Central memory CD8-positive, alpha-beta T cell (primary cell): ENCODE measurements around the gene SLC25A43.
"Not testable (repeated sequence)": the region's sequence is repeated elsewhere in the genome, so short reads cannot be mapped to it uniquely, and the experiment has no call there.

Source experiments
- ATAC-seq: fragments of 150-1000 bp; cut with Tn5 transposase; replicated peaks from 2 replicates; pipeline ENCODE4 v1.10.0; 2022; ENCODE audit warnings: mild to moderate bottlenecking, moderate FRiP score, moderate number of reproducible peaks; ENCODE audit not compliant: poor library complexity, severe bottlenecking; ENCODE audit errors: extremely low read depth
- DNase-seq, 2 donors: peaks; one replicate each; pipeline ENCODE4 v3.0.0; 2021; ENCODE audit warnings: low spot score in 2 of 2
- H3K27ac Mint-ChIP-seq: one replicate; pipeline ENCODE4 v1.8.0; 2022; ENCODE audit warnings: low read depth, mild to moderate bottlenecking, moderate library complexity, mixed read lengths
- H3K27me3 Mint-ChIP-seq: one replicate; pipeline ENCODE4 v1.8.0; 2022; ENCODE audit warnings: mixed read lengths
- H3K36me3 Mint-ChIP-seq: one replicate; pipeline ENCODE4 v1.8.0; 2022; ENCODE audit warnings: mild to moderate bottlenecking, moderate library complexity, mixed read lengths; ENCODE audit not compliant: insufficient read depth
- H3K4me1 Mint-ChIP-seq: one replicate; pipeline ENCODE4 v1.8.0; 2022; ENCODE audit warnings: mixed read lengths
- H3K4me3 Mint-ChIP-seq: one replicate; pipeline ENCODE4 v1.8.0; 2022; ENCODE audit warnings: mild to moderate bottlenecking, moderate library complexity, mixed read lengths
- H3K9me3 Mint-ChIP-seq: one replicate; pipeline ENCODE4 v1.8.0; 2022; ENCODE audit warnings: mixed read lengths

The SLC25A43 gene

DNA sequence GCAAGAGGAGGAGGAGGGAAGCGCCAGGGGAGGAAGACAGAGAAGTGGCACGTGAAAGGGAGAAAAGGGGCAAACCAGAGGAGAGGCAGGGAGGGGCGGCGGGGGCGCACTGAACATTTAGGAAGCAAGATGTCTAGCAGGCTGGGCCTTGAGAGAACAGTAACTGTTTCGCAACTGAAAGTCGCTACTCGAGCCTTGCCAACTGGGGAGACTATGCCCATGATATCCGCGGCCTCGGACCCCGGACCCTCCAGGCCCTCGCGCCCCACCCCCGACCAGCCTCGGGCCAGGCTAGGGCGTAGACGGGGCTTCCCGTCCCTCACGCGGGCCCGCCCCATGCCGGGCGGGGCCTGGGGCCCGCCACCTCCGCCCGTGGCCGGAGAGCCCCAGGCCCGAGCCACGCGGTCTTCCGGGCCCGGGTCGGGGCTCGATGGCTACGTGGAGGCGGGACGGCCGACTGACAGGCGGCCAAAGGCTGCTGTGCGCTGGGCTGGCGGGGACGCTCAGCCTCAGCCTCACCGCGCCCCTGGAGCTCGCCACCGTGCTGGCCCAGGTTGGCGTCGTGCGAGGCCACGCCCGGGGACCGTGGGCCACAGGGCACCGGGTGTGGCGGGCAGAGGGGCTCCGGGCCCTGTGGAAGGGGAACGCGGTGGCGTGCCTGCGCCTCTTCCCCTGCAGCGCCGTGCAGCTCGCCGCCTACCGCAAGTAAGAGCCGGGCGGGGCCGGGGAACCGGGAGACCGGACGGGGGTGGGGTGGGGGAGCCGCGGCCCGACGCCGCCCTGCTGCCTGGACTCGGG is at the start of gene SLC25A43:
SLC25A43 (plus strand) TSS at position 363 of the 798 bp plus-strand sequence; CDS start at position 431, 68 bp downstream.
- Mint-ChIP-seq H3K27me3 (no peaks in the 10 kb centered on the region), H3K9me3 (no peaks in the 10 kb centered on the region)

DNA sequence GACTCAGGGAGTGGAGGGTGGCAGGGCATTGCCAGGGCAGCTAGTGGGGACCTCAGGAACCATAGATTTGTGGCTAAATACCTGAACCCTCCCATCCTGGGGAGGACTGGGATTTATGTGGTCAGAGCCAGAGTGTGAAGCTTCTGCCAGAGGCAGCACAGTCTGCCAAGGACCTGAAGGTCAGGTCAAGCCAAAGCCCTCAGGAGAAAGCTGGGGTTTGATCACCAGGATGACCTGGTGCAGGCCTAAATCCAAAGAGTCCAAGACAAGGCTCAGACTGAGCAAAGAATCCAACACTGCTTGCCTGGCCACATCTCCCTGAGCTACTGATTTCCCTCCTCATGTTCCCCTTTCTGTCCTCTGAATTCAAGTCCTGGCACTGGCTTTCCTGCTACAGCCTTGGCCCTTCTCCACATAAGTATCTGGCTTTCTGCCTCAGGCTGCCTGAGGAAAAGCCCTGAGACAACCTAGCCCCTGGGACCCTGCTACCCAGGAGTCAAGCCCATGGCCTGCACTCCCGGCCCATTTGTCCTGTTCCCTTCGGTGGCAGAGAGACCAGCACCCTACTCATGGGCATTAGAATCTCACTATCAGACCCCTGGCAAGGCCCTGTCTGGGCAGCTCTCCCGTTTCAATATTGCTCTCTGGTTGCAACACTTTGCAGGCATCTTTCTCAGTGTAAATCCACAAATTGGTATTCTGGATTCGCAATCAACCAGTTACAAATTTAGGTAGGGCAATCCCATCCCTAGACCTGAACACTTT is 39.3 kb upstream of the SLC25A43 start:
- H3K27me3 Mint-ChIP-seq: no peaks in the 10 kb centered on the region
- no peak overlapping the region for H3K4me3 Mint-ChIP-seq
- no peaks in the 10 kb centered on the region for H3K4me1 Mint-ChIP-seq
- ATAC-seq (no peak), DNase-seq (no peak)
- no peak overlapping the region for H3K27ac Mint-ChIP-seq
- H3K36me3 Mint-ChIP-seq: no peaks in the 10 kb centered on the region
- H3K9me3 Mint-ChIP-seq: no peaks in the 10 kb centered on the region

More for the DNA sequence above, at the start of gene SLC25A43:
- no peak for DNase-seq
- H3K27ac Mint-ChIP-seq: peak within 1 kb of the TSS; percentile 84
- peak; percentile 69 for ATAC-seq
- peak within 1 kb of the TSS; percentile 87 for H3K4me3 Mint-ChIP-seq
- H3K4me1 Mint-ChIP-seq: peaks cover 14% of the 10 kb centered on the region
- H3K36me3 Mint-ChIP-seq: peaks cover 4% of the 10 kb centered on the region

DNA sequence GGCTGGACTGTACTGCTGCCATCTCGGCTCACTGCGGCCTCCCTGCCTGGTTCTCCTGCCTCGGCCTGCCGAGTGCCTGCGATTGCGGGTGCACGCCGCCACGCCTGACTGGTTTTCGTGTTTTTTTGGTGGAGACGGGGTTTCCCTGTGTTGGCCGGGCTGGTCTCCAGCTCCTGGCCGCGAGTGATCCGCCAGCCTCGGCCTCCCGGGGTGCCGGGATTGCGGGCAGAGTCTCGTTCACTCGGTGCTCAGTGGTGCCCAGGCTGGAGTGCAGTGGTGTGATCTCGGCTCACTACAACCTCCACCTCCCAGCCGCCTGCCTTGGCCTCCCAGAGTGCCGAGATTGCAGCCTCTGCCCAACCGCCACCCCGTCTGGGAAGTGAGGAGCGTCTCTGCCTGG is 37.7 kb upstream of the SLC25A43 start:
- H3K4me3 Mint-ChIP-seq, H3K9me3 Mint-ChIP-seq, H3K27me3 Mint-ChIP-seq, H3K27ac Mint-ChIP-seq, ATAC-seq, H3K4me1 Mint-ChIP-seq, DNase-seq, H3K36me3 Mint-ChIP-seq: not testable (repeated sequence)

DNA sequence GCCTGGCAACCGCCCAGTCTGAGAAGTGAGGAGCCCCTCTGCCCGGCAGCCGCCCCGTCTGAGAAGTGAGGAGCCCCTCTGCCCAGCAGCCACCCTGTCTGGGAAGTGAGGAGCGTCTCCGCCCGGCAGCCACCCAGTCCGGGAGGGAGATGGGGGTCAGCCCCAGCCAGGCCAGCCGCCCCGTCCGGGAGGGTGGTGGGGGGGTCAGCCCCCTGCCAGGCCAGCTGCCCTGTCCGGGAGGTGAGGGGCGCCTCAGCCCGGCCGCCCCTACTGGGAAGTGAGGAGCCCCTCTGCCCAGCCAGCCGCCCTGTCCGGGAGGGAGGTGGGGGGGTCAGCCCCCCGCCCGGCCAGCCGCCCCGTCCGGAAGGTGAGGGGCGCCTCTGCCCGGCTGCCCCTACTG is 37.1 kb upstream of the SLC25A43 start:
- not testable (repeated sequence) for H3K4me1 Mint-ChIP-seq, ATAC-seq, H3K9me3 Mint-ChIP-seq, H3K27ac Mint-ChIP-seq, H3K27me3 Mint-ChIP-seq, H3K36me3 Mint-ChIP-seq, H3K4me3 Mint-ChIP-seq, DNase-seq

DNA sequence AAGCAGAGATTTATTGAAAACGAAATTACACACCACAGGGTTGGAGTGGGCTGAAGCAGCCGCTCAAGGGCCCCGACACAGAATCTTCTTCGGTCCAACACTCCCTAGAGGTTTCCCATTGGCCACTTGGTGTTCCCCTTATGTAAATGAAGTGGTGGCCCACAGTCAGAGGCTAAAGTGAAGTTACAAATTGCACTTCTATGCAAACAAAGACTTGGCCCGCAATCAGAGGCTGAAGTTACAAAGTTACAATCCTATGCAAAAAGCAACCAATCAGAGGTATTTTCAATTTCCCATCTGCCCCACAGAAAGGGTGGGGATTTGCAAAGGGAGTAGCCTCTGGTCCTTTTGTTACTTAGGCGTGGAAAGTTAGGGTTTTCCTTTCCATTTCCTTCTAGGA is 35.7 kb upstream of the SLC25A43 start:
- Mint-ChIP-seq H3K4me3 (no peak overlapping the region), H3K27me3 (no peaks in the 10 kb centered on the region), H3K36me3 (no peaks in the 10 kb centered on the region), H3K4me1 (no peaks in the 10 kb centered on the region), H3K27ac (no peak overlapping the region), H3K9me3 (no peaks in the 10 kb centered on the region)
- ATAC-seq (no peak), DNase-seq (no peak)

DNA sequence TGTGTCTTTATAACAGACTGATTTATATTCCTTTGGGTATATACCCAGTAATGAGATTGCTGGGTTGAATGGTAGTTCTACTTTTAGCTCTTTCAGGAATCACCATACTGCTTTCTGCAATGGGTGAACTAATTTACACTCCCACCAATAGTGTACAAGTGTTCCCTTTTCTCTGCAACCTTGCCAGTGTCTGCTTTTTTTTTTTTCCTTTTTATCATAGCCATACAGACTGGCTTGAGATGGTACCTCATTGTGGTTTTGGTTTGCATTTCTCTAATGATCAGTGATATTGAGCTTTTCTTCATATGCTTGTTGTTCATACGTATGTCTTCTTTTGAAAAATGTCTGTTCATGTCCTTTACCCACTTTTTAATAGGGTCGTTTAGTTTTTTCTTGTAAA is 27.3 kb upstream of the SLC25A43 start:
- H3K27me3 Mint-ChIP-seq: peaks cover 24% of the 10 kb centered on the region
- not testable (repeated sequence) for H3K4me3 Mint-ChIP-seq, H3K36me3 Mint-ChIP-seq, H3K9me3 Mint-ChIP-seq, DNase-seq, ATAC-seq, H3K4me1 Mint-ChIP-seq, H3K27ac Mint-ChIP-seq

DNA sequence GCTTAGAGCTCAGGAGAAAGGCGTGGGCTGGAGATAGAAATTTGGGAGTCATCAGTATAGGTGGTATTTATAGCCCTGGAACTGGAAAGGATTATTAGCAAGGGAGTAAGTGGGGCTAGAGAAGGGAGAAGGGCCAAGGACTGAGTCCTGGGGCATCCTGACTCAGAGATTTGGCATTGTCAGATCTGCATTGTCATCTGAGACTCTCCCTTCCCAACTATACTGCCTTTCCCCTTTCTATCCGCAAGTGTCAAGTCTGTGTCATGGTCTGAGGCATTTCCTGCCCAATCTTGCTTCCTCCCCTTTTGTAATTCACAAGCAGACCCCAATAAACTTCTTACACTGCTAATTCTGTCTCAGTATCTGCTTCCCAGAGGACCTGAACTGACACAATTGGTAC is 24.4 kb upstream of the SLC25A43 start:
- peaks cover 24% of the 10 kb centered on the region for H3K27me3 Mint-ChIP-seq
- no peaks in the 10 kb centered on the region for H3K36me3 Mint-ChIP-seq
- H3K27ac Mint-ChIP-seq: no peak overlapping the region
- ATAC-seq (no peak), DNase-seq (no peak)
- no peaks in the 10 kb centered on the region for H3K9me3 Mint-ChIP-seq
- no peaks in the 10 kb centered on the region for H3K4me1 Mint-ChIP-seq
- H3K4me3 Mint-ChIP-seq: no peak overlapping the region

DNA sequence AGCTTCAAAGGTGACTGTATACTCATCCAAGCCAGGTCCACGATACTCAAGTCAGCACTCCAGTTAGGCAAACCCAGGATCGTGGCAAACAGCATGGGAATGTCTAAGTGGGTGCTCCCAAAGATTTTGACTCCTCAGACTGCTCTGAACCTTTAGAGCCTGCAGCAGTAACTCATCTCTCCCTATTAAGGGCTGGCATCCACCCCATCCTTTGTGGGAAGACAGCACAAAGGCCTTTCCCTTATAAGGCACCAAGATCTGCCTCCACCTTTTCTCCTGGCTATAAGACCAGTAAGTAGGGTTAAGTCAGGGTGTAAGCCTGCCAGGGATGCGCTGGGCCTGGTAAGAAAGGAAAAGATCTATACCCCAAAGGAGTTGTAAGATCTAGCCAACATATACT is 23.6 kb upstream of the SLC25A43 start:
- H3K36me3 Mint-ChIP-seq: no peaks in the 10 kb centered on the region
- H3K27me3 Mint-ChIP-seq: peaks cover 24% of the 10 kb centered on the region
- no peak overlapping the region for H3K4me3 Mint-ChIP-seq
- no peak for DNase-seq
- no peaks in the 10 kb centered on the region for H3K4me1 Mint-ChIP-seq
- no peaks in the 10 kb centered on the region for H3K9me3 Mint-ChIP-seq
- no peak overlapping the region for H3K27ac Mint-ChIP-seq
- ATAC-seq: no peak

DNA sequence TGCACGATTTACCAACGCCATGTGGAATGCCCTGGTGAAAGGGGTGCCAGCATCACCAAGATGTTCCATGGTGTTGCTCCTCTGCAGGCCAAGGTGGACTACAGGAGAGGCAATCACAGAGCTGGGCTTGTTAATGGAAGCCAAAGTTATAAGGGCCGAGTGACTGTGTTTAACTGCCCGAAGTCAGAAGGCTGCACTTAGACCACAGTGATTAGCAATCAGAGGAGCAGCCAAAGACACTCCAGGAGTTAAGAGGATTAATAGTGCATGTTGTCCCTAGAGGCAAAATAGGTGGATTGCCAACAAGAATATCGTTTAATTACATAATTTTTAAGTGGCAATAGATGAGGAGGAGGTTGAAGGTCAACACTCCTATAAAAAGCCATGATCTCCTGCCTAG is 22.8 kb upstream of the SLC25A43 start:
- peaks cover 24% of the 10 kb centered on the region for H3K27me3 Mint-ChIP-seq
- H3K27ac Mint-ChIP-seq: no peak overlapping the region
- no peaks in the 10 kb centered on the region for H3K9me3 Mint-ChIP-seq
- H3K4me1 Mint-ChIP-seq: no peaks in the 10 kb centered on the region
- H3K4me3 Mint-ChIP-seq: no peak overlapping the region
- ATAC-seq (no peak), DNase-seq (no peak)
- H3K36me3 Mint-ChIP-seq: no peaks in the 10 kb centered on the region

DNA sequence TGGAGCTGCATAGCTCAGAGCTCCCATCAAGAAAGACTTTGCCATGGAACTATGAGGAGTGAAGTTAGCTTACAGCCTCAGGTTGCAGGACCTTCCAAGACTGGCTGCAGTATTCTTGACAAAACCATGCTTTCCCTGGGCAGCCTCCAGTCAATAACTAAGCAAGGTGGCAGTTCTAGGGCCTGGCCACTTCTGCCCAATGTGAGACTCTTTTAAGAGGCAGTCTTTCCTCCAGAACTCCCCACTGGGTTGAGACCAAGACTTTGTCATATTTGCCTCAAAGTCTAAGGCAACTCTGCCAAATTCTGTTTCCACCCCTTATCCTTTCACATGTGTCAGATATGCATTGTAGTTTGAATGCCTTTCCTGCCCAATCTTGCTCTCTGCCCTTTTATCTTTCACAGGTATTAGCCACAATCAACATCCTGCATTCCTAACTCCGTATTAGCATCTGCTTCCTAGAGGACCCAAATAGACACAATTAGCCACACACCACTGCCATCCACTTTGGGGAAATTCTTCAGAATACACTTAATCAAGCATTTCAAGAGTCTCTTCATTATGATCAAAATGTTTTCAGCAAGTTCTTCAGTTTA is 17.7 kb upstream of the SLC25A43 start:
- no peak for ATAC-seq
- Mint-ChIP-seq H3K4me1 (no peaks in the 10 kb centered on the region), H3K27me3 (no peaks in the 10 kb centered on the region), H3K4me3 (no peak overlapping the region), H3K9me3 (no peaks in the 10 kb centered on the region), H3K27ac (no peak overlapping the region), H3K36me3 (no peaks in the 10 kb centered on the region)
- DNase-seq: no peak

DNA sequence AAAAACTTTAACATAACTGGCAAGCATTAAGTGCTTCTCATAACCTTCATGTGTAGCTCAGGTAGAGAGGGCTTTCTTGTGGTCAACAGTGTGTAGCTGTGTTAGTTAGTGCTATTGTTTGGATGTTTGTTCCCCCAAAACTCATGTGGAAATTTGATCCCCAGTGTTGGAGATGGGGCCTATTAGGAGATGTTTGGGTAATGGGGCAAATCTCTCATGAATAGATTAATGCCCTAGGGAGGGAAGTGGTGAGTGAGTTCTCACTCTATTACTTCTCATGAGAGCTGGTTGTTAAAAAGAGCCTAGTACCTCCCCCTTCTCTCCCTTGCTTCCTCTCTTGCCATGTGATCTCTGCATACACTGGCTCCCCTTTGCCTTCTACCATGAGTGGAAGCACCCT is 16.5 kb upstream of the SLC25A43 start:
- ATAC-seq: no peak
- no peaks in the 10 kb centered on the region for H3K9me3 Mint-ChIP-seq
- H3K27ac Mint-ChIP-seq: no peak overlapping the region

DNA sequence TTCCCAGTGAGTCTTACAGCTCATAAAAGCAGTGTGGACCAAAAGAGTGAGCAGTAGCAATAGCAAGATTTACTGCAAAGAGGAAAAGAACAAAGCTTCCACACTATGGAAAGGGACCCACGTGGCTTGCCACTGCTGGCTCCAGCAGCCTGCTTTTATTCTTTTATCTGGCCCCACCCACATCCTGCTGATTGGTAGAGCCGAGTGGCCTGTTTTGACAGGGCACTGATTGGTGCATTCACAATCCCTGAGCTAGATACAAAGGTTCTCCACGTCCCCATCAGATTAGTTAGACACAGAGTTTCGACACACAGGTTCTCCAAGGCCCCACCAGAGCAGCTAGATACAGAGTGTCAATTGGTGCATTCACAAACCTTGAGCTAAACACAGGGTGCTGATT is 12.5 kb upstream of the SLC25A43 start:
- not testable (repeated sequence) for H3K27ac Mint-ChIP-seq, H3K27me3 Mint-ChIP-seq, H3K4me3 Mint-ChIP-seq, DNase-seq, H3K9me3 Mint-ChIP-seq, H3K36me3 Mint-ChIP-seq, H3K4me1 Mint-ChIP-seq, ATAC-seq

More for the DNA sequence above, 16.5 kb upstream of the SLC25A43 start:
- H3K36me3 Mint-ChIP-seq: no peaks in the 10 kb centered on the region
- no peaks in the 10 kb centered on the region for H3K4me1 Mint-ChIP-seq
- H3K4me3 Mint-ChIP-seq: no peak overlapping the region
- no peak for DNase-seq
- H3K27me3 Mint-ChIP-seq: no peaks in the 10 kb centered on the region

DNA sequence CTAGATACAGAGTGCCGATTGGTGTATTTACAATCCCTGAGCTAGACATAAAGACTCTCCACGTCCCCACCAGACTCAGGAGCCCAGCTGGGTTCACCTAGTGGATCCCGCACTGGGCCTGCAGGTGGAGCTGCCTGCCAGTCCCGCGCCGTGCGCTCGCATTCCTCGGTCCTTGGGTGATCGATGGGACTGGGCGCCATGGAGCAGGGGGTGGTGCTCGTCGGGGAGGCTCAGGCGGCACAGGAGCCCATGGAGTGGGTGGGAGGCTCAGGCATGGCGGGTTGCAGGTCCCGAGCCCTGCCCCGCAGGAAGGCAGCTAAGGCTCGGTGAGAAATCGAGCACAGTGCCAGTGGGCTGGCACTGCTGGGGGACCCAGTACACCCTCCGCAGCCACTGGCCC is 11.7 kb upstream of the SLC25A43 start:
- not testable (repeated sequence) for ATAC-seq, H3K9me3 Mint-ChIP-seq, DNase-seq, H3K27ac Mint-ChIP-seq, H3K4me1 Mint-ChIP-seq, H3K36me3 Mint-ChIP-seq, H3K27me3 Mint-ChIP-seq, H3K4me3 Mint-ChIP-seq
